Peyer's patch (tissue), 4 donors: Measurements from ENCODE around the gene HS3ST5.

Source experiments
- POLR2A ChIP-seq, 2 donors: fragments of 450-650 bp; IDR thresholded peaks; one replicate each; pipeline ENCODE4 v1.5.1; 2017; ENCODE audit warnings: antibody characterized with exemption in 2 of 2, mild to moderate bottlenecking in 2 of 2, moderate library complexity in 2 of 2
- TF ChIP-seq, protein P1 (sequence below), 6 experiments: fragments of 450-650 bp in 4 of 6; fragments of 200-600 bp in 2 of 6; sonication (generic) in 1 of 6; IDR thresholded peaks; one replicate each; pipeline ENCODE4 v1.5.1; 2017 to 2019; ENCODE audit warnings: antibody characterized with exemption in 6 of 6, mild to moderate bottlenecking in 3 of 6, moderate library complexity in 1 of 6

- TF ChIP-seq, protein P1, sequence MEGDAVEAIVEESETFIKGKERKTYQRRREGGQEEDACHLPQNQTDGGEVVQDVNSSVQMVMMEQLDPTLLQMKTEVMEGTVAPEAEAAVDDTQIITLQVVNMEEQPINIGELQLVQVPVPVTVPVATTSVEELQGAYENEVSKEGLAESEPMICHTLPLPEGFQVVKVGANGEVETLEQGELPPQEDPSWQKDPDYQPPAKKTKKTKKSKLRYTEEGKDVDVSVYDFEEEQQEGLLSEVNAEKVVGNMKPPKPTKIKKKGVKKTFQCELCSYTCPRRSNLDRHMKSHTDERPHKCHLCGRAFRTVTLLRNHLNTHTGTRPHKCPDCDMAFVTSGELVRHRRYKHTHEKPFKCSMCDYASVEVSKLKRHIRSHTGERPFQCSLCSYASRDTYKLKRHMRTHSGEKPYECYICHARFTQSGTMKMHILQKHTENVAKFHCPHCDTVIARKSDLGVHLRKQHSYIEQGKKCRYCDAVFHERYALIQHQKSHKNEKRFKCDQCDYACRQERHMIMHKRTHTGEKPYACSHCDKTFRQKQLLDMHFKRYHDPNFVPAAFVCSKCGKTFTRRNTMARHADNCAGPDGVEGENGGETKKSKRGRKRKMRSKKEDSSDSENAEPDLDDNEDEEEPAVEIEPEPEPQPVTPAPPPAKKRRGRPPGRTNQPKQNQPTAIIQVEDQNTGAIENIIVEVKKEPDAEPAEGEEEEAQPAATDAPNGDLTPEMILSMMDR (IDR thresholded peaks at IDR 0.05), result no peak
- no peak for TF ChIP-seq POLR2A (IDR thresholded peaks at IDR 0.05)
These were observed 23.1 kb downstream of the HS3ST5 start for GRCh38 chr6:114319749-114320148.
